Measurements from ENCODE around the gene ZGPAT.

DNA sequence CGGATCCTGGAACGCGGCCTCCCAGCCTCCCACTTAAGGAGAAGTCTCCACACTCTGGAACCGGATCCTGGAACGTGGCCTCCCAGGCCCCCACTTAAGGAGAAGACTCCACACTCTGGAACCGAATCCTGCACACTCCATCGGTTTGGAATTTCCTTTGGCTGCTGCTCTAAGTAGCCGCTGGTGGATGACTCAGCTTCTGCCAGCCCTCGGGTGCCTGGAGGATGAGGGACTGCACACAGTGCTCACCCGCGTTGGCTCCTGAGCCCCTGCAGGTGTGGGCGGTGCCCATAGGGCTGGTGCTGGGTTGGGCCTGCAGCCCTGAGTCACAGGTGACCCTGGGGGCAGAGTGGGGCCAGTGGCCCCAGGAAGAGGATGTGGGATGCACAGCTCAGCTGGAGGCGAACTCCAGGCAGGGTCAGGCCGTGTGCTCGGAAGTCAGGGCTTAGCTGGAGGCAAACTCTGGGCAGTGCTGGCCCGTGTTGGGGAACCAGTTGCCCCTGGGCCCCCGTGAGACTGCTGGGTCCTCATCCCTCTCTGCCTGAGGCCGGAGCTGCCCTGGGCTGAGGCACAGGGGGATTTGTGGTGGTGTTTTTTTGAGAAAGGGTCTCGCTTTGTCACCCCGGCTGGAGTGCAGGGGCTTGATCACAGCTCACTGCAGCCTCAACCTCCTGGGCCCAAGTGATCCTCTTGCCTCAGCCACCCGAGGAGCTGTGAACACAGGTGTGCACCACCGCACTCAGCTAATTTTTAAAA lies 25.3 kb upstream of the ZGPAT start:
- TF ChIP-seq, protein P1, sequence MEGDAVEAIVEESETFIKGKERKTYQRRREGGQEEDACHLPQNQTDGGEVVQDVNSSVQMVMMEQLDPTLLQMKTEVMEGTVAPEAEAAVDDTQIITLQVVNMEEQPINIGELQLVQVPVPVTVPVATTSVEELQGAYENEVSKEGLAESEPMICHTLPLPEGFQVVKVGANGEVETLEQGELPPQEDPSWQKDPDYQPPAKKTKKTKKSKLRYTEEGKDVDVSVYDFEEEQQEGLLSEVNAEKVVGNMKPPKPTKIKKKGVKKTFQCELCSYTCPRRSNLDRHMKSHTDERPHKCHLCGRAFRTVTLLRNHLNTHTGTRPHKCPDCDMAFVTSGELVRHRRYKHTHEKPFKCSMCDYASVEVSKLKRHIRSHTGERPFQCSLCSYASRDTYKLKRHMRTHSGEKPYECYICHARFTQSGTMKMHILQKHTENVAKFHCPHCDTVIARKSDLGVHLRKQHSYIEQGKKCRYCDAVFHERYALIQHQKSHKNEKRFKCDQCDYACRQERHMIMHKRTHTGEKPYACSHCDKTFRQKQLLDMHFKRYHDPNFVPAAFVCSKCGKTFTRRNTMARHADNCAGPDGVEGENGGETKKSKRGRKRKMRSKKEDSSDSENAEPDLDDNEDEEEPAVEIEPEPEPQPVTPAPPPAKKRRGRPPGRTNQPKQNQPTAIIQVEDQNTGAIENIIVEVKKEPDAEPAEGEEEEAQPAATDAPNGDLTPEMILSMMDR (IDR thresholded peaks at IDR 0.05 in 4 of 5, conservative IDR thresholded peaks at IDR 0.05 in 1 of 5): no peak
- no peak for TF ChIP-seq POLR2A (IDR thresholded peaks at IDR 0.05)
